ENCODE data around the gene KRTAP21-1.

- TF ChIP-seq, protein P1, sequence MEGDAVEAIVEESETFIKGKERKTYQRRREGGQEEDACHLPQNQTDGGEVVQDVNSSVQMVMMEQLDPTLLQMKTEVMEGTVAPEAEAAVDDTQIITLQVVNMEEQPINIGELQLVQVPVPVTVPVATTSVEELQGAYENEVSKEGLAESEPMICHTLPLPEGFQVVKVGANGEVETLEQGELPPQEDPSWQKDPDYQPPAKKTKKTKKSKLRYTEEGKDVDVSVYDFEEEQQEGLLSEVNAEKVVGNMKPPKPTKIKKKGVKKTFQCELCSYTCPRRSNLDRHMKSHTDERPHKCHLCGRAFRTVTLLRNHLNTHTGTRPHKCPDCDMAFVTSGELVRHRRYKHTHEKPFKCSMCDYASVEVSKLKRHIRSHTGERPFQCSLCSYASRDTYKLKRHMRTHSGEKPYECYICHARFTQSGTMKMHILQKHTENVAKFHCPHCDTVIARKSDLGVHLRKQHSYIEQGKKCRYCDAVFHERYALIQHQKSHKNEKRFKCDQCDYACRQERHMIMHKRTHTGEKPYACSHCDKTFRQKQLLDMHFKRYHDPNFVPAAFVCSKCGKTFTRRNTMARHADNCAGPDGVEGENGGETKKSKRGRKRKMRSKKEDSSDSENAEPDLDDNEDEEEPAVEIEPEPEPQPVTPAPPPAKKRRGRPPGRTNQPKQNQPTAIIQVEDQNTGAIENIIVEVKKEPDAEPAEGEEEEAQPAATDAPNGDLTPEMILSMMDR (IDR thresholded peaks at IDR 0.05; ENCODE audit: control extremely low read depth in 1 of 3, insufficient read depth in 1 of 3, low read depth in 1 of 3, low read length in 3 of 3): no peak; a peak in 1 of 4 replicates
- TF ChIP-seq RAD21 (IDR thresholded peaks at IDR 0.05 in 1 of 2, conservative IDR thresholded peaks at IDR 0.05 in 1 of 2; ENCODE audit: low read depth in 2 of 2, low read length in 2 of 2) (peak; percentile 27 to 30; a peak in 3 of 4 replicates), MAX (IDR thresholded peaks at IDR 0.05) (no peak), SP1 (IDR thresholded peaks at IDR 0.05; ENCODE audit: low read depth, low read length) (no peak), BACH1 (IDR thresholded peaks at IDR 0.05; ENCODE audit: low read length) (no peak), EGR1 (IDR thresholded peaks at IDR 0.05; ENCODE audit: borderline replicate concordance, low read depth, low read length) (no peak), YY1 (IDR thresholded peaks at IDR 0.05; ENCODE audit: low read depth, low read length) (no peak), BRCA1 (IDR thresholded peaks at IDR 0.05; ENCODE audit: low read depth, low read length) (no peak), GTF2F1 (IDR thresholded peaks at IDR 0.05; ENCODE audit: borderline replicate concordance, low read depth, low read length) (no peak), MAFK (IDR thresholded peaks at IDR 0.05; ENCODE audit: low read depth, low read length) (no peak)
These were observed 22.2 kb downstream of the KRTAP21-1 start for GRCh38 chr21:30733026-30733425.

Measured in H1 (cell line).